NCI-H2029 (cell line): ENCODE data around the gene KLHL3.
"Not testable (repeated sequence)": the region's sequence is repeated elsewhere in the genome, so short reads cannot be mapped to it uniquely, and the experiment has no call there.

ENCODE experiments used
- DNase-seq: peaks from one replicate; lab custom pipeline; 2025; lab: John Stamatoyannopoulos, UW

Gene KLHL3

DNA sequence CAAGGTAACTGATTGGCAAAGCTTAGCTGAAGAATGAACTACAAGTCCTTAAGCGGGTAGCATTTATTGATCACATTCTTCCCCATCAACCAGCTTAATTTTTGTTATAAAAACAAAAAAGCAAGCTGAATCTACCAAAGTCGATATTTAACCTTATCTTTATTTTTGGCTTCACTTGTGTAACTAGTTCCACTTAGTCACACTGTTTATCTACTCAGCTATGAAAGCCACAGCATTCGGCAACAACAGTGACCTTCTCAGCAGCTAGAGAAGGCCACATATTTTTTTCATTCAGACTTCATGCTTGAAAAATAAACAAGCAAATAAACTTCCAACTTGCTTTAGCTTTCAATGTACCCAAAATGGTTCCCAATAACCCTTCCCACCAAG lies 69.4 kb downstream of the KLHL3 start:
- no peak for DNase-seq

DNA sequence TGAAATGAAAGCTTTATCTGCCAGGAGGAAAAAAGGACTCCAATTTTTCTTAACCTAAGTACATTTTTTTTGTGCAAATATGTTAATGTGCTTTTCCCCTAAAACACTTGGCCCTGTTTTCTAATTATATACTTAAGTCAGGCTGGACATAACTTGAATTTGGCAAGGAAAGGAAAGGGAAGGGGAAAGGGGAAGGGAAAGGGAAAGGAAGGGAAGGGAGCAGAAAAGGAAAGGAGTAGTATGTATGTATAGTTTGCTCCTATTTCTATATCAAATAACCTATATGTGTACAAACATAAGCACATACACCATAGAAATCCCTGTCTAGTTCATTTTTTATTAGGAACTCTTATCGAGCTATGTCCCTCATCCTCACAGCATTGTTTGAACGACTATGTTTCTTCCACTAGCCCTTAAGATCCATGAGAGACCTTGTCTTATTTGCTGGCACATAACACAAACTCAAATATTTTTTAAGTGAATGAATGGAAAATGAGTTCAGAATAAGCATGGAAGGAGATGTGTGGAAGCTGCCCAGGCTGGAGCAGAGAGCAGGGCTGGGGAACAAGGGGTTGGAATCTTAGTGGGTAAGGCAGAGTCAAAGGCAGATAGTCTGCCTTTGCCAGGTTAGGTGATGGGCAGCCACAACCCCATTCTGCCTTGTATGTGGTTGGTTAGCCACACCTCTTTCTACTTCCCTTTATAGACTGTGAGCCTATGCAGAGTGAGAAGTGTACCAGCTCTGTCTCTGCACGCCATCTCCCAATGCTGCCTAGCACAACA lies 70.0 kb downstream of the KLHL3 start:
- no peak for DNase-seq

DNA sequence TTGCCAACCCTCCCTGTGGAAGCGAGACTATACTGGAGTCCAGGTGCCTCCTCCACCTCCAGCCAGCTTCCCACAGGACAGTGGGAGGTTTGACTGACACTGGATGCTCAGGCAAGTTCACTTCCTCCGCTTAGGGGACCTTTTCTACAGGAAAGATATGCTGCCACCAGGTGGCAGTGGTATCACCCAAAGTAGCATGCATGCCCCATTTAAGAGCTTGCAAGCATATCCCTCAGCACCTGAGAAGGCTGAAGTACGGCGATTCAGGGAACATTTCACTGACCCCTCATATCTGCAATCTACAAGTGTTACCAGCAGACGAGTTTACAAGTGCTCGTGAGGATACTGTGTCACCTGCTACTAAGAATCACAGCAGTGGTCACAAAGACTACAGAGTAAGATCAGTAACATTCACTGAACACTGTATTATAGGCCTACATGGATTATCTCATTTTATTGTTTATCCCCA lies 75.5 kb downstream of the KLHL3 start:
- peak; percentile 35 for DNase-seq

DNA sequence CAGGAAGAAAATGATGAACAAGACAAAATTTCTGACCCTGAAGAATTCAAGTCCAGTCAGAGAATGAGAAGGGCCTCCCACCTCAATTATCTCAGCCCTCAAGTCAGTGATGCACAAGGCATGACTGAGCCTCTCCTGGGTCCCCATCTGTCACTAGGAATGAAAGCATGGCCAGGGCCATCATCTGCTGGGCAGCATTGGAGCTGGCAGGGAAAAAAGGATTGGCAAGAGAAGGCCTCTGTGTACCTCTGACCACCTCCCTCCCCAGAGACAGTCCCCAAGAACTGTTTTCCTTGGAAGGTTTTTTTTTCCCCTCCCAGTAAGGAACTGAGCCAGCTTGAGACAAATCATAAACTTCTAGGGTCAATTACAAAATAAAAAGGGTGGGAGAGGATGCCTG lies 76.7 kb downstream of the KLHL3 start:
- DNase-seq = no peak

DNA sequence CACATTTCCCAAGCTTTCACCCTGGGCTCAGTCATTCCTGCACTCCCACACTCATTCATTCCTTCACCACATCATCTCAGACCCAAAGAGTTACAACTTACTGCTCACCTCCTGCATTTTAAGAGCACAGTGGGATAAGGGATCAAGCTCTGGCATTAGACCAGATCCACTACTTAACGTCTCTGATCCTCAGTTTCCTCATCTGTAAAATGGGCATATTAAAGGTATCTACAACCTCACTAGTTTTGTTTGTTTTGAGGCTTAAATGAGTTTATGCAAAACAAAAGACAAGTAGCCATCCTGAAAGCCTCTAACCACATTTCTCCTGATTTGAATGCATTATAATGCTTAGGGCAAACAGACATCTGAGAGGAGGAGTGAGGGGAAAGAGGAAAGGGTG lies 77.6 kb downstream of the KLHL3 start:
- no peak for DNase-seq

DNA sequence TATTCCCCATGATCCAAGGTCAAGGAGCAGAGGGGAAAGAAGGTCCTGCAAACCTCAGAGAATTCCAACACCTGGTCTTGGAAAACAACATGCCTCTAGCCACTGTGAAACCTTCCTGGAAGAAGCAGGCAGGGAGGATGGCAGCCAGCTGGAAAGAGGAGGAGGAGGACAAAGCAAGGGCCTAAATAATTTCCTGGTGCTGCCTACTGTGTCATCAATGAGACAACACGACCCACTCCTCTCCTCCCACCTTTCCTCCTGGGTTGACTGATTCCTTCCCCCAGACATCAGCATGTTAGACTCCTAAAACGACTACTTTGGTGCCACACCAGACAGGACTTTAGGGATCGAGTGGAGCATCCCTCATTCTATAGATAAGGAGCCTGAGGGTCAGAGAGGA lies 78.8 kb downstream of the KLHL3 start:
- DNase-seq = no peak

DNA sequence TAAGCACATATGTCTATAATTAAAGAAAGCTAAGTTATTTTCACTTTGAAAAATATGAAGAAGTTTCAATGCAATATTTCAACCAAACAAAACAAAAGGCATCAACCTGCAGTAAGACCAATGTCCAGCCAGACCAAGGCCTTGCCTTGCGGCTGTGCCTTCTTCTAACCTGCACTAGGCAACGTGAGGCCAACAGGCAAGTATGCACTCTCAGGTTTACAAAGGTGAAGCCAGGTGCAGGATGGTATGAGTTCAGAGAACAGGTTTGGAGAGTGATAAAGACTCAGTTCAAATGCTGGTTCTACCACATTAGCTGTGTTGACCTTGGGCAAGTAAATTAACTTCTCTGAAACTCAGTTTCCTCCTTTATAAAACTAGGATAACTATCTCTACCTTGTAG lies 79.3 kb downstream of the KLHL3 start:
- no peak for DNase-seq

DNA sequence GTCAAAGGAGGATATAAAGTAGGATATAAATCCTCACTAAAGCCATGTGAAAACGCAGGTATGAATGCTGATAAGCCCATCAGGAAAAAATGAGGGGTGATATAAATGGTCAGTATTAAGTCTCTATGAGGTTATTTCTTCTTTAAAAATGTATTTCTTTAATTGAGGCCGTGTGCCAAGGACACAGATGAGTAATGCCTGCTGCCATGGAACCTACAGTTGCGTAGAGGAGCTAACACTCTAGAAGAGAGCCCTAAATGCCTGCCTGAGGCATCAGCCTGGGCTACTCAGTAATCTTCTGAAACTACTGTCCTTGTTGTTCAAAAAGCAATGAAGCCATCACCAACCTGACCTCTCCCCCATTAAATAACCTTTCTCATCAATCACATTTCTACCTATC lies 84.9 kb downstream of the KLHL3 start:
- no peak for DNase-seq

DNA sequence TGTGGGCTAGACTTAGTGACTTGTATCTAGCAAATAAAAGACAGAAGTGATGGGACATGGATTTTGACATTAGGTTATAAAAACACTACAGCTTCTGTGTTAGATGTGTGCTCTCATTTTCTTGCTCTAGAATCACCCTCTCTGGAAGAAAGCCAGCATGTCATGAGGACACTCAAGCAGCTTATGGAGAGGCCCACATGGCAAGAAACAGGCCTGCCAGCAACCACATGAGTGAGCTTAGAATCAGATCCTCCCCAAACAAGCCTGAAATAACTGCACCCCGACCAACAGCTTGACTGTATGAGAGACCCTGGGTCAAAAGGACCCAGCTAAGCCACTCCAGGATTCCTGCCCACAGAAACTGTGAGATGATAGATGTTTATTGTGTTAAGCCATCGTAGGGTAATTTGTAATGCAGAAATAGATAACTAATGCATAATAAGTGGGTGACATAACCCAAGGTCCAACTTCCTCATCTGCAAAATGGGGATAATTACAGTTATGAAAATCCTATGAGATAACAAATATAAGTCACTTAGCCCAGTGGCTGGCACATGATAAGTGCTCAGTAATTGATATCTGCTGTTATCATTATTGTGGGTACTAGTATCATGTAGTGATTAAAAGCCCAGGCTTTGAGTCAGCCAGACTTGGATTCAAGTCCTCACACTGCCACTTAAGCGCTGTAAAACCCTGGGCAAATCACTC lies 86.5 kb downstream of the KLHL3 start:
- peak; percentile 87 for DNase-seq

DNA sequence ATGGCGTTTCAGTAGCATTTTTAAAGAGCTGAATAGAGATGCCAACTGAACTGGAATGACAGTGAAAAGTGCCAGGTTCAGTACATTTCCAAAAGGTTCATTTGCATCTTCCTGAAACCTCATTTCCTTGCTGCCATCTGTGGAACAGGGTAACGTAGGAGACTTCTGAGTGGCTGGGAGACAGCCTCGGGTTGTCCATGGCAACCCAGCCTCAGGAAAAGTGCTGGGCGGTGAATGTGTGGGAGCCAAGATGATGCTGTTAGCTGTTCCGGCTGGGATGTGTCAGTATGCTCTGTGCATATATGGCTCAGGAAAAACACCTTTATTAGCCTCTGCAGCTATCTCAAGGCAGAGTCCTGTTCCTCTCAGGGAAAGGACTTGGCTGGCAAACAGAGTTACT lies 87.5 kb downstream of the KLHL3 start:
- no peak for DNase-seq

DNA sequence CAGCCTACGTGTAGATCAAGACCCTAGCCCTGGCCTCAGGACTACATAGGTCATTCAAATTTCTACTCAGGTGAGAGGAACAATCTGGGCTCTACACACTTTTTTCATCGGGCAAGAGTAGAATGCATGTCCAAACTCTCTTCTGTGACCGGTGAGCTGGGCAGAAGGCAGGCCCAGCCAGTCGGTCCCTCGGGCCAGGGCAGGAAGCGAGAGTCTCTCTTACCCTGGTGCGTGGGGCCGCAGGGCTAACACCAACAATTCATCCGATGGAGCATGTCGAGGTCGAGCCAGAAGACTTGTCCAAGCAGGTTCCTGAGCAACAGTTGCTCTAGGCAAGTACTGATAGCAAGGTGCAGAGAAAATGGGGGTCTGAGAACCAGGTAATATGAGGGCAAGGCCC lies 88.5 kb downstream of the KLHL3 start:
- no peak for DNase-seq

DNA sequence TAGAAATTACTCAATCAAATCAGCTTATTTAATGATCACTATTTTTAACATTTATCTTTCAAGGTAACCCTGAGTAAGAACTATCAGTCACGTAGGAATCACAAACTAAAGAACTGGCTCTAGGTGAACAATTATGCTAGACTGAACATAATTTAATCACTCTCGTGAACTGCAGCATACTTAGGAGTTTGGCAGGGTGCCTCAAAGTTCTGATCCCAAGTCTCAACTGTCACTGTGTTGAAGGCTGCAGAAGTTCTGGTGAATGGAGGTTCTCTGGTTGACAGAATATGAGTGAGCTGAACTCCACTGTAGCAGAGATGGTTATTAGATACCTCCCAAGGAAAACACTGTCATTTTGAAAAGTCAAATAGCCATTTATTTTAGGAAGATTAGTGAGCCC lies 89.1 kb downstream of the KLHL3 start:
- DNase-seq = no peak

DNA sequence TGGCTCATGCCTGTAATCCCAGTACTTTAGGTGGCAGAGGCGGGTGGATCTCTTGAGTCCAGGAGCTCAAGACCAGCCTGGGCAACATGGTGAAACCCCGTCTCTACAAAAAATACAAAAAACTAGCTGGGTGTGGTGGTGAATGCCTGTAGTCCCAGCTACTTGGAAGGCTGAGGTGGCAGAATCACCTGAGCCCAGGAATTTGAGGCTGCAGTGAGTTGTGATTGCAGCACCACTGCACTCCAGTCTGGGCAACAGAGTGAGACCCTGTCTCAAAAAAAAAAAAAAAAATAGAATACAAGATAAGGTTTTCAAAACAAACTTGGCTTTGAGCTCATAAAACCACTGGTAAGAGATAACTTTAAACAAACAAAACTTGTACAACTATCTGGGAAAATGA lies 92.8 kb downstream of the KLHL3 start:
- DNase-seq = not testable (repeated sequence)

DNA sequence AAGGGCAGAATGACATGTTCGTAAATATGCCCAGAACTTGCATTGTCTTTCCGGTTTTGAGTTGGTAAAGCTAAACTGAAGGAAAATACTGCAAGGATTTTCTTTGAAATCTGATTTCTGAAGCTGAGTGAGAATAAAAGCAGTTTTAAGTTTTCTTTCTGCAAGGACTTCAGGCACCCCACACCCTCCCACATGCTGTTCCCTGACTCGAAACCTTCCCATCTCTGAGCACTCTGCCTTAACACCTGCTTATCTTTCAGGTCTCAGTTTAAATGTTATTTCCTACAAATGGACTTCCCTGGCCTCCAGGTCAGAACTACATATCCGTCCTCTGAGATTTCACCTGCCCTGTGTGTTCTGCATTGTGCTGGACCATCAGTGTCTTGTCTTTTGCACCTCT lies 93.8 kb downstream of the KLHL3 start:
- no peak for DNase-seq

DNA sequence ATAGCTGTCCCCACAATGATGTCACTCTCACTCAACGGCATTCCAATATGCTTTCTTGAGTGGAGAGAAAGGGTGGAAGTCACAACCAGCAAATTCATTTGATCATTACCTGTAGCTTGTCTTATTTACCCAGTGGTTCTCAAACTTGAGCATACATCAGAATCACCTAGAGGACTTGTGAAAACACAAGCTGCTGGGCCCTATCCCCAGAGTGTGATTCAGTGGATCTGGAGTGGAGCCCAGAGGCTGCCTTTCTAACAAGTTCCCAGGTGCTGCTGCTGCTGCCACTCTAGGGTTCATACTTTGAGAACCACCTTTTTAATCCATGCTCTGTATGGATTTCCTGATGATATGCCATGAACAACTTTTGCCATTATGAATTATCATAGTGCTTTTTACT lies 94.7 kb downstream of the KLHL3 start:
- no peak for DNase-seq

DNA sequence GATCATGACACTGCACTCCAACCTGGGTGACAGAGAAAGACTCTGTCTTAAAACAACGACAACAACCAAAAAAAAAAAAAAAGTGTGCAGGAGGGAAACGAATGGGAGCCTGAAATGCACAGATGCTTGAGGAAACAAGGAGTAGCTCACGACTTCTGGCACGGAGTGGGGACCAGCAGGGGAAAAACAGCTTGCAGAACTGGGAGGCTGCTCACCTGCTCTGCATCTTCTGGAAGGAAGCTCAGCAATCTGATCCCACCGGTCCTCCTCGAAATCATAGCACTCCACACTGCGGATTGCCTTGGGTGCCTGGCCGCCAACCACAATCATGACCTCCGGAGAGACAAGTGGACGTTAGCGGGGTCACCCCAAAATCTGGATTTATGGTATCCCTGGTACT lies 96.2 kb downstream of the KLHL3 start:
- no peak for DNase-seq

DNA sequence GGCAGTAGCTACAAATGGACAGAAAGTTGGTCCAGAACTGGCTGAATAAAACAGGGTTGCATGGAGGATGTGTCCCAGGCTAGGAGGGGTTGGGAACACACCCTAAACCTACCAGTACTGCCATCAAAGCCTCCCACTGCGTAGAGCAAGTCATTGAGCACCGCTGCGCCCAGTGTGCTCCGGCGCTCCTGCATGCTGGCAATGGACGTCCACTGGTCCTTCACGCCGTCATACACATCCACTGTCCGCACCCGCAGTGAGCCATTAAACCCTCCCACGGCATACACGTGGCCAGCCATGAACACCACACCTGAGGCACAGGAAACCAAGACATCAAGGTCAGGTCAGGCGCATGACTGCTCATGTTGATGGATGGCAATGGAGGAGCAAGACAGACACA lies 97.0 kb downstream of the KLHL3 start:
- no peak for DNase-seq

DNA sequence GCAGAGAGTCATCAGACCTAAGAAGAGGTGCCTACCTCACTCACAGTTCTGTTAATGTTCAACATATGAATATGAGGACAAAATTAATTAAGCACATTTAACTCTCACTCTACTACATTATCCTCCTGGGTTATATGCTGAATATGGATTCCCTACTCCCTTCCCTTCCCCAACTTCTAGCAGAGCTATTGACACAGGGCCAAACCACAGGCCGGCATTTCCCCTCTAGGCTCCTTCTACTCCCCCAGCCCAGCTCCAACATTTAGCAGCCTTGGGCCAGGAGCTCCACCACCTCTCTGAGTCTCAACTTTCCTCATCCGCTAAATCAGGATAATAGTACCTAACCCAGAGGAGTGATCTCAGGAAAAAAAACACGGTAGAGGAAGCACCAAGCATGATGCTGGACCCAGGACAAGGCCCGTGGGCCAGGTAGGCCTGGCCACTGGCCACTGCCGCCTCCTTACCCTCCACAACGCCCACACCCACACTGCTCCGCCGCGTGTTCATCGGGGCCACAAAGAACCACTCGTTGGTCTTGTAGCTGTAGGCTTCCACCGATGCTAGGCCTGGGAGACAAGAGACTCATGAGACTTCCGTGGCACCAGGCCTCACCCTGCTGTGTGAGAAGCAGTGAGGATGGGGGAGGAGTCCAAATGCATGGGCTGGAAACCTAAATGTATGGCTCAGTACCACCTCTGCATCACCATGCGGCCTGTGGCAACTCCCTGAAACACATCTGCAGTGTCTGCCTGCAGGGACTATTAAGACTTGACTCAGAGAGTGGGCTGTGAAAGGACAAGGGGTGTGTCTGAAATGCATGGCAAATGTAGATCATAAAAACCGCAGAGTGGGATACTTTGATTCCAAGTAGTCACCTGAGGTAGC lies 98.8 kb downstream of the KLHL3 start:
- DNase-seq = no peak

DNA sequence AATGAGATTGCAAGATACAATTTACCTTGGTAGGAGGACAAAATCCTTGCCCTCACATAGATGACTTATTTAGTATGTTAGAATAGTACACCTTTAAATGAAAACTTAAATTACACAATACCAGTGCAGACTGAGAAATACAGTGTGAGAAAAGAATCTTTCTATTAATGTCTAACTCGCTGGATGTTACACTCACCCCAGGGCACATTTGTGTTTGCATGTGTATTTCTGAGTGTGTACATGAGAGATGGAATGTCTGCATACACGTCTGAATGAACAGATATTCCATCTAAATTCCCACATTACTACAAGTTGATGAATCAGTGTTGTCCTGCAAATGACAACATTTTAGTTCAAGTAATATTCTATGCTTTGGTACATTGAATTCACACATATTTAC lies 99.8 kb downstream of the KLHL3 start:
- no peak for DNase-seq

DNA sequence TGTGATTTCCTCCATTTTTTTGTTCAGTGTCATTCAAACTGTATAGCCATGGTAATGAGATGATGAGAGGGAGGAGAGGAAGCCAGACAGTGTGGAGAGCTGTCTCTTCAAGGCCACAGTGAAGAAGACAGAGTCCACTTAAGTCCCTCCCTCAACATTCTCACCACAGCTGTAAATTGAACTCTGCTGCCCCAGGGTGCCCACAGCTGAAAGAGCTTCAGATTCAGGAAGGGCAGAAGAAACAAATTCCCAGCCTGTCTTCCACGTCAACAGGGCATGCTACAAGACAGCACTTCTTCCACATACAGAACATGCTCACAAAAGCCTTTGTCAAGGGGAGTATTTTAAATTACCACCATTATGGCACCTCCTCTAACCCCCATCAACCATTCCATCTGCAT lies 100.4 kb downstream of the KLHL3 start:
- no peak for DNase-seq

DNA sequence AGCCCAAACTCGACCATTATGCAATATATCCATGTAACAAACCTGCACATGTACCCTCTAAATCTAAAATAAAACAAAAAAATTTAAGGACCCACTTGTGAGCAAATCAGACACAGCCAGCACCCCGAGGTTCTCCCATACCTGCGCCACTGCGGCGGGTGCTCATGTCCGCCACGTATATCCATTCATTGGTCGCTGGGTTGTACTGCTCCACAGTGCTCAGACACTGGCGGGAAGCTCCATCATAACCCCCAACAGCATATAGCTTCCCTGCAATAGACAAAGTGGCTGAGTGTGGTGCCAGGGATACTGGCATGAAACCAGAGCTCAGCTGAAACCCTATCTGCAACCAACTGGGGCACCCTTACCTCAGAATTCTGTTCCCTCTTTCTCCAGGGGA lies 102.0 kb downstream of the KLHL3 start:
- no peak for DNase-seq

DNA sequence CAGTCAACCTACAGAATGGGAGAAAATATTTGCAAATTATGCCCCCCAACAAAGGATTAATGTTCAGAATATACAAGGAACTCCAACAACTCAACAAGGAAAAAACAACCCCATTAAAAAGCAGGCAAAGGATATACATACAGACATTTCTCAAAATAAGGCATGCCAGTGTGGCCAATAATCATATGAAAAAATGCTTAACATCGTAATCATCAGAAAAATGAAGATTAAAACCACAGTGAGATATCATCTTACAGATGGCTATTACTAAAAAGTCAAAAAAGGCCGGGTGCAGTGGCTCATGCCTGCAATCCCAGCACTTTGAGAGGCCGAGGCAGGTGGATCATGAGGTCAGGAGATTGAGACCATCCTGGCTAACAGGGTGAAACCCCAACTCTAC lies 103.2 kb downstream of the KLHL3 start:
- no peak for DNase-seq

DNA sequence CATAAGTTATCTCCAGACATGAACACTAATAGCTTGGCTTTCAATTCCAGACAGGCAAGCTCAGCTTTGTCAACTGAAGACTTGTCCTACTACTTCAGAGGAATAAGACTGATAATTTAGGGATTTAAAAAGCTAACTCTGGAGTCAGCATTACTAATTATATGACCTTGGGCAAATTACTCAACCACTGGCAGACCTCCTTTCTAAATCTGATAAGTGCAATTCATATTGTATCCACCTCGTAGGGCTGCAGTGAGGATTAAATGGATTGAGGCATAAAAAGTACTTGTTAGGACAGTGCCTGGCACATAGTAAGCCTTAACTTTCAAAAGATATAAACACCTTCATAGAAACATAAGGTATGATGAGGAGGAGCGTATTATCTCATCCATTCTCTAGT lies 104.4 kb downstream of the KLHL3 start:
- DNase-seq = no peak
